ENCODE data around the gene ZNF121. TPM values are rescaled to one million over a fixed set of nuclear protein-coding genes. Genes with fewer than 3 reads are reported as not detected.

ZNF121 gene
- total RNA-seq: 80.0 and 125 TPM in 2 replicates

GRCh38 chr19:9584073-9584833 lies at the start of gene ZNF121:
ZNF121 (minus strand) TSS chr19:9584504; CDS start chr19:9568097, 16,407 bp downstream.

GRCh38 chr19:9621156-9622037 lies 37.1 kb upstream of the ZNF121 start, which contains the start of gene ZNF561:
ZNF561 (minus strand) TSS chr19:9621232; CDS start chr19:9619456, 1,776 bp downstream.

GRCh38 chr19:9538183-9539058 lies 45.9 kb downstream of the ZNF121 start, which contains the start of gene ZNF426:
ZNF426 (minus strand) TSS chr19:9538645; CDS start chr19:9536232, 2,413 bp downstream.

Other genes starting within 250 kb of the ZNF121 start
- gene ZNF177, start 221.5 kb downstream of the ZNF121 start, total RNA-seq: 0.68 and 2.3 TPM in 2 replicates
- 10.3 and 14.1 TPM in 2 replicates for gene ZNF266, start 148.9 kb downstream of the ZNF121 start, total RNA-seq
- gene ZNF560, start 85.9 kb downstream of the ZNF121 start, total RNA-seq: 1.6 and 2.7 TPM in 2 replicates
- gene ZNF426, start 45.9 kb downstream of the ZNF121 start, total RNA-seq: 26.3 and 26.7 TPM in 2 replicates
- 121 and 134 TPM in 2 replicates for gene ZNF561, start 36.7 kb upstream of the ZNF121 start, total RNA-seq
- gene ZNF562, start 90.6 kb upstream of the ZNF121 start, total RNA-seq: 66.0 and 82.0 TPM in 2 replicates
- gene ZNF846, start 184.2 kb upstream of the ZNF121 start, total RNA-seq: 6.8 and 14.2 TPM in 2 replicates
- 9.6 and 13.7 TPM in 2 replicates for gene FBXL12, start 234.6 kb upstream of the ZNF121 start, total RNA-seq
- gene UBL5, start 243.4 kb upstream of the ZNF121 start, total RNA-seq: 112 and 255 TPM in 2 replicates

Measured in nasal cavity respiratory epithelium epithelial cell of viscerocranial mucosa (primary cell).